NB4 (cell line): Measurements from ENCODE around the gene GPC4.

ENCODE experiments used
- POLR2A ChIP-seq: IDR thresholded peaks from 2 replicates; pipeline ENCODE4 v1.6.1; 2011; ENCODE audit warnings: mild to moderate bottlenecking; ENCODE audit not compliant: insufficient read length; ENCODE audit errors: extremely low read depth
- TF ChIP-seq, protein P1 (sequence below): IDR thresholded peaks from one replicate; pipeline ENCODE4 v1.5.1; 2012; ENCODE audit warnings: low read depth, low read length
- TF ChIP-seq, protein P2 (sequence below): IDR thresholded peaks from 2 replicates; pipeline ENCODE4 v1.6.1; 2011; ENCODE audit warnings: low read depth, low read length

DNA sequence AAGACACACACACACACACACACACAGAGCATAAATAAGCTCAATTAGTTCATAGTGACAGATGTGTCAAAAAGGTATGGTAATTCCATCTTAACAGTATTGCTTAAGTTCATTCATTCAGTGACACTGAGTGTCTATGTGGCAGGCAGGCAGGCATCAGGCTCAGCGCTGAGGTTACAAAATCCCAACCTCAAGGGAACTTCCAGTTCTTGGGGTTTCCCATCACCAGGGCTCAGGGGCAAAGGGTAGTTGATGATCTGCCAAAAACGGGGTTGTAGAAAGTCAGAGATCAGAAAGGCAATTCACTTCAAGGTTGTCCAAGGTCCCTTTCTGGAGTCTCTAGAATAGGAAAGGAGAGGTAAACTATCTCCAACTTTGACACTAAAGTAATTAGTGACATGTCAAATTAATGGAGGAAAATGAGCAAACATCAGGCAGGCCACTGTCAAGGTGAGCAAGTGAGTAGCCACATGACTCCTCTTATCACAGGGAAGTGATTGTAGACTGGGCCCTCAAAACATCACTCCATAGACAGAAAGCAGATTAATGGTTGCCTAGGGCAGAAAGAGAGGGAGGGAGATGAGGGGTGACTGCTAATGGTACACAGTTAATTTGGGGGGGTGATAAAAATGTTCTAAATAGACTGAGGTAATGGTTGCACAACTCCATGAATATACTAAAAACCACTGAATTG, 41.8 kb downstream of the GPC4 start:
- TF ChIP-seq, protein P1, sequence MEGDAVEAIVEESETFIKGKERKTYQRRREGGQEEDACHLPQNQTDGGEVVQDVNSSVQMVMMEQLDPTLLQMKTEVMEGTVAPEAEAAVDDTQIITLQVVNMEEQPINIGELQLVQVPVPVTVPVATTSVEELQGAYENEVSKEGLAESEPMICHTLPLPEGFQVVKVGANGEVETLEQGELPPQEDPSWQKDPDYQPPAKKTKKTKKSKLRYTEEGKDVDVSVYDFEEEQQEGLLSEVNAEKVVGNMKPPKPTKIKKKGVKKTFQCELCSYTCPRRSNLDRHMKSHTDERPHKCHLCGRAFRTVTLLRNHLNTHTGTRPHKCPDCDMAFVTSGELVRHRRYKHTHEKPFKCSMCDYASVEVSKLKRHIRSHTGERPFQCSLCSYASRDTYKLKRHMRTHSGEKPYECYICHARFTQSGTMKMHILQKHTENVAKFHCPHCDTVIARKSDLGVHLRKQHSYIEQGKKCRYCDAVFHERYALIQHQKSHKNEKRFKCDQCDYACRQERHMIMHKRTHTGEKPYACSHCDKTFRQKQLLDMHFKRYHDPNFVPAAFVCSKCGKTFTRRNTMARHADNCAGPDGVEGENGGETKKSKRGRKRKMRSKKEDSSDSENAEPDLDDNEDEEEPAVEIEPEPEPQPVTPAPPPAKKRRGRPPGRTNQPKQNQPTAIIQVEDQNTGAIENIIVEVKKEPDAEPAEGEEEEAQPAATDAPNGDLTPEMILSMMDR, result no peak
- no peak for TF ChIP-seq POLR2A
- TF ChIP-seq, protein P2, sequence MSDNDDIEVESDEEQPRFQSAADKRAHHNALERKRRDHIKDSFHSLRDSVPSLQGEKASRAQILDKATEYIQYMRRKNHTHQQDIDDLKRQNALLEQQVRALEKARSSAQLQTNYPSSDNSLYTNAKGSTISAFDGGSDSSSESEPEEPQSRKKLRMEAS, result no peak
